K562 (cell line): Measurements from ENCODE around the gene ADCYAP1R1. TPM values are rescaled to one million over a fixed set of nuclear protein-coding genes. Genes with fewer than 3 reads are reported as not detected.

Source experiments
- CREM ChIP-seq: IDR thresholded peaks from 2 replicates; pipeline ENCODE4 v1.6.1; 2014; ENCODE audit warnings: antibody characterized with exemption, low read depth
- ESRRA ChIP-seq: fragments of 450-650 bp; IDR thresholded peaks from 2 replicates; pipeline ENCODE4 v1.6.1; 2014; ENCODE audit warnings: low read depth, mild to moderate bottlenecking, moderate library complexity, borderline replicate concordance
- RBFOX2 ChIP-seq: fragments of 200-400 bp; formaldehyde crosslinking; IDR thresholded peaks from 2 replicates; pipeline ENCODE4 v1.6.1; 2017; ENCODE audit warnings: low read depth, mild to moderate bottlenecking, low read length, moderate library complexity
- SMARCA5 ChIP-seq: fragments of 450-650 bp; IDR thresholded peaks from 2 replicates; pipeline ENCODE4 v1.6.1; 2016
- TFAP4 ChIP-seq: sonication (generic); formaldehyde crosslinking; IDR thresholded peaks from 2 replicates; pipeline ENCODE4 v1.8.0; 2022; ENCODE audit warnings: missing genetic modification reagents, mild to moderate bottlenecking, moderate library complexity, borderline replicate concordance
- TOE1 ChIP-seq, 2 experiments: fragments of 450-650 bp in 1 of 2; sonication (generic) in 1 of 2; formaldehyde crosslinking in 1 of 2; IDR thresholded peaks; 2 replicates each; pipeline versions ENCODE4 v1.7.1 to v1.8.0; 2016 to 2022; ENCODE audit warnings: borderline replicate concordance in 2 of 2, mild to moderate bottlenecking in 2 of 2, antibody characterized with exemption in 1 of 2, inconsistent platforms in 1 of 2, low read depth in 1 of 2, missing genetic modification reagents in 1 of 2, moderate library complexity in 1 of 2
- ZBTB7A ChIP-seq: IDR thresholded peaks from 2 replicates; pipeline ENCODE4 v1.6.1; 2011; ENCODE audit warnings: low read depth, mild to moderate bottlenecking, low read length, moderate library complexity, borderline replicate concordance; ENCODE audit not compliant: control insufficient read depth
- ZNF407 ChIP-seq: fragments of 450-650 bp; IDR thresholded peaks from 2 replicates; pipeline ENCODE4 v1.6.1; 2016; ENCODE audit warnings: low read depth
- polyA plus RNA-seq, 8 experiments: library from polyadenylated mRNA; depleted of rRNA in 4 of 8; stranded (reverse) in 5 of 8; unstranded in 3 of 8; fragments of >200 nt; fragmentation: Nextera tagmentation in 2 of 8; fragmentation: Illumina TruSeq in 1 of 8; extraction: Ambion mirVana in 2 of 8; extraction: Trizol in 1 of 8; gene quantifications; 2 replicates each; pipeline versions ENCODE4 v1.2.1 to v1.2.3, GENCODE V29; 2011 to 2014; ENCODE audit warnings: inconsistent platforms in 1 of 8, missing spikeins in 1 of 8
- total RNA-seq, 7 experiments: library from RNA; depleted of rRNA in 6 of 7; stranded (reverse); fragments of >200 nt in 6 of 7; fragmentation: Illumina TruSeq in 2 of 7; extraction: Trizol in 2 of 7; gene quantifications; 2 replicates each; pipeline versions ENCODE4 v1.2.1 to v1.2.3, GENCODE V29; 2011 to 2021; ENCODE audit warnings: low replicate concordance in 1 of 7

Gene ADCYAP1R1
- total and polyA plus RNA-seq, 9 of the 15 experiments (the other 6 are each of a cell fraction or from before 2014, with no cell fraction given), result 0.03 to 0.07 TPM; not detected in 7

GRCh38 chr7:31052487-31052840 is 356 bp downstream of the ADCYAP1R1 start (continued):
- TF ChIP-seq ESRRA, result no peak
- TF ChIP-seq TOE1 (IDR thresholded peaks at IDR 0.05; ENCODE audit: borderline replicate concordance), result no peak
- TF ChIP-seq TOE1 (CRISPR knock-in tag; IDR thresholded peaks at IDR 0.05; ENCODE audit: borderline replicate concordance, low read depth), result no peak
- no peak for TF ChIP-seq ZBTB7A
- TF ChIP-seq TFAP4, result no peak
- no peak for TF ChIP-seq SMARCA5
- TF ChIP-seq RBFOX2, result no peak
- no peak for TF ChIP-seq CREM
- no peak for TF ChIP-seq ZNF407
